ENCODE measurements around the gene IQCM. TPM values are rescaled to one million over a fixed set of nuclear protein-coding genes. Genes with fewer than 3 reads are reported as not detected.

The IQCM gene
- polyA plus RNA-seq, 2 of the 4 experiments (the other 2 are of a cell fraction): 0.05 TPM; not detected in 1

- H3K9me3 ChIP-seq: no peaks in the 10 kb centered on the region
- ChIA-PET CTCF (no interaction called here), POLR2A (no interaction called here)
- ATAC-seq (no peak), FAIRE-seq (no peak), DNase-seq (ENCODE audit: low read depth in 1 of 2, low spot score in 1 of 2) (no peak)
- no peak overlapping the region for H3K4me2 ChIP-seq
- 53% methylated on average over 2 of the region's 2 CpGs for WGBS (ENCODE audit: missing lambda C conversion rate)
- no peaks in the 10 kb centered on the region for H3K4me1 ChIP-seq
- no peak overlapping the region for H3K27ac ChIP-seq
- no peak overlapping the region for H3K4me3 ChIP-seq
- TF ChIP-seq REST (IDR thresholded peaks at IDR 0.05): no peak
- no peak for TF ChIP-seq NR3C1 (IDR thresholded peaks at IDR 0.05)
- no peak for TF ChIP-seq BHLHE40 (IDR thresholded peaks at IDR 0.05; ENCODE audit: low read depth, low read length)
- TF ChIP-seq, protein P1, sequence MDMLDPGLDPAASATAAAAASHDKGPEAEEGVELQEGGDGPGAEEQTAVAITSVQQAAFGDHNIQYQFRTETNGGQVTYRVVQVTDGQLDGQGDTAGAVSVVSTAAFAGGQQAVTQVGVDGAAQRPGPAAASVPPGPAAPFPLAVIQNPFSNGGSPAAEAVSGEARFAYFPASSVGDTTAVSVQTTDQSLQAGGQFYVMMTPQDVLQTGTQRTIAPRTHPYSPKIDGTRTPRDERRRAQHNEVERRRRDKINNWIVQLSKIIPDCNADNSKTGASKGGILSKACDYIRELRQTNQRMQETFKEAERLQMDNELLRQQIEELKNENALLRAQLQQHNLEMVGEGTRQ (IDR thresholded peaks at IDR 0.05): no peak
- no peak for TF ChIP-seq EP300 (IDR thresholded peaks at IDR 0.05)
- no peak for TF ChIP-seq JUNB (IDR thresholded peaks at IDR 0.05)
- TF ChIP-seq, protein P2, sequence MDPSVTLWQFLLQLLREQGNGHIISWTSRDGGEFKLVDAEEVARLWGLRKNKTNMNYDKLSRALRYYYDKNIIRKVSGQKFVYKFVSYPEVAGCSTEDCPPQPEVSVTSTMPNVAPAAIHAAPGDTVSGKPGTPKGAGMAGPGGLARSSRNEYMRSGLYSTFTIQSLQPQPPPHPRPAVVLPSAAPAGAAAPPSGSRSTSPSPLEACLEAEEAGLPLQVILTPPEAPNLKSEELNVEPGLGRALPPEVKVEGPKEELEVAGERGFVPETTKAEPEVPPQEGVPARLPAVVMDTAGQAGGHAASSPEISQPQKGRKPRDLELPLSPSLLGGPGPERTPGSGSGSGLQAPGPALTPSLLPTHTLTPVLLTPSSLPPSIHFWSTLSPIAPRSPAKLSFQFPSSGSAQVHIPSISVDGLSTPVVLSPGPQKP (IDR thresholded peaks at IDR 0.05; ENCODE audit: low read depth, low read length): no peak
- TF ChIP-seq HEYL (CRISPR knock-in tag; IDR thresholded peaks at IDR 0.05): no peak
- TF ChIP-seq FOSB (CRISPR knock-in tag; IDR thresholded peaks at IDR 0.05): no peak
- TF ChIP-seq MYC (IDR thresholded peaks at IDR 0.05; ENCODE audit: borderline replicate concordance, low read length): no peak
- TF ChIP-seq CTCF (IDR thresholded peaks at IDR 0.05): no peak
- TF ChIP-seq, protein P3, sequence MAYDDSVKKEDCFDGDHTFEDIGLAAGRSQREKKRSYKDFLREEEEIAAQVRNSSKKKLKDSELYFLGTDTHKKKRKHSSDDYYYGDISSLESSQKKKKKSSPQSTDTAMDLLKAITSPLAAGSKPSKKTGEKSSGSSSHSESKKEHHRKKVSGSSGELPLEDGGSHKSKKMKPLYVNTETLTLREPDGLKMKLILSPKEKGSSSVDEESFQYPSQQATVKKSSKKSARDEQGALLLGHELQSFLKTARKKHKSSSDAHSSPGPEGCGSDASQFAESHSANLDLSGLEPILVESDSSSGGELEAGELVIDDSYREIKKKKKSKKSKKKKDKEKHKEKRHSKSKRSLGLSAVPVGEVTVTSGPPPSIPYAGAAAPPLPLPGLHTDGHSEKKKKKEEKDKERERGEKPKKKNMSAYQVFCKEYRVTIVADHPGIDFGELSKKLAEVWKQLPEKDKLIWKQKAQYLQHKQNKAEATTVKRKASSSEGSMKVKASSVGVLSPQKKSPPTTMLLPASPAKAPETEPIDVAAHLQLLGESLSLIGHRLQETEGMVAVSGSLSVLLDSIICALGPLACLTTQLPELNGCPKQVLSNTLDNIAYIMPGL (CRISPR knock-in tag; IDR thresholded peaks at IDR 0.05; ENCODE audit: borderline replicate concordance): no peak
- TF ChIP-seq JUN (IDR thresholded peaks at IDR 0.05): no peak
- no peak for TF ChIP-seq HOXB13 (CRISPR knock-in tag; IDR thresholded peaks at IDR 0.05; ENCODE audit: low read depth)
- TF ChIP-seq HOXB5 (CRISPR knock-in tag; IDR thresholded peaks at IDR 0.05): no peak
- TF ChIP-seq CEBPB (IDR thresholded peaks at IDR 0.05): no peak
These were observed 31.6 kb downstream of the IQCM start for GRCh38 chr4:149784018-149784417.

GRCh38 chr4:149781150-149781549 is 34.5 kb downstream of the IQCM start:
- ChIA-PET CTCF (no interaction called here), POLR2A (no interaction called here)
- DNase-seq (ENCODE audit: low read depth in 1 of 2, low spot score in 1 of 2): peak in 1 of 2 experiments; percentile 26
- WGBS (ENCODE audit: missing lambda C conversion rate): 4% methylated on average over 3 of the region's 3 CpGs
- peak in 1 of 2 experiments; percentile 49; a peak in 2 of 6 replicates for ATAC-seq
- H3K9me3 ChIP-seq: no peaks in the 10 kb centered on the region
- 0 out of 2 replicates have a peak, but pooled peaks have one; percentile 44 for TF ChIP-seq HOXB5 (CRISPR knock-in tag; IDR thresholded peaks at IDR 0.05)
- TF ChIP-seq HEYL (CRISPR knock-in tag; IDR thresholded peaks at IDR 0.05): no peak
- no peak for TF ChIP-seq ESRRA (IDR thresholded peaks at IDR 0.05; ENCODE audit: borderline replicate concordance, low read length)
- peak overlapping the region in 1 of 2 experiments; percentile 49; a peak in 2 of 6 replicates for H3K27ac ChIP-seq
- H3K4me1 ChIP-seq: no peaks in the 10 kb centered on the region
- peak overlapping the region; percentile 16; the same call in 2 of the 3 replicates for H3K4me2 ChIP-seq
- FAIRE-seq: no peak
- H3K4me3 ChIP-seq: no peak overlapping the region

Data from A549 (cell line).